ENCODE measurements around the gene AUH. TPM values are rescaled to one million over a fixed set of nuclear protein-coding genes. Genes with fewer than 3 reads are reported as not detected.

AUH gene
- polyA plus RNA-seq, 1 donor from 2014 or later: 42.6 TPM

- Histone ChIP-seq H3K4me2 (ENCODE audit: low read length) (no peak overlapping the region), H3K9ac (ENCODE audit: low read length) (no peak overlapping the region), H3K36me3 (ENCODE audit: insufficient read depth, low read length) (peaks cover 16% of the 10 kb centered on the region), H3K27ac (ENCODE audit: low read length) (no peak overlapping the region), H3K79me2 (replicated peaks; ENCODE audit: insufficient read depth, low read length) (peaks cover 6% of the 10 kb centered on the region), H3K9me3 (ENCODE audit: low read length) (no peaks in the 10 kb centered on the region), H3K9me2 (ENCODE audit: insufficient read depth, low read length) (no peaks in the 10 kb centered on the region), H2AFZ (ENCODE audit: low read depth, low read length) (no peak overlapping the region), H4K20me1 (ENCODE audit: insufficient read depth) (no peaks in the 10 kb centered on the region), H3K4me3 (ENCODE audit: low read length) (no peak overlapping the region), H3K27me3 (ENCODE audit: insufficient read depth, low read depth, low read length) (no peaks in the 10 kb centered on the region), H3F3A (ENCODE audit: insufficient read depth, low read length, poor library complexity, severe bottlenecking) (no peaks in the 10 kb centered on the region)
- TF ChIP-seq, protein P1, sequence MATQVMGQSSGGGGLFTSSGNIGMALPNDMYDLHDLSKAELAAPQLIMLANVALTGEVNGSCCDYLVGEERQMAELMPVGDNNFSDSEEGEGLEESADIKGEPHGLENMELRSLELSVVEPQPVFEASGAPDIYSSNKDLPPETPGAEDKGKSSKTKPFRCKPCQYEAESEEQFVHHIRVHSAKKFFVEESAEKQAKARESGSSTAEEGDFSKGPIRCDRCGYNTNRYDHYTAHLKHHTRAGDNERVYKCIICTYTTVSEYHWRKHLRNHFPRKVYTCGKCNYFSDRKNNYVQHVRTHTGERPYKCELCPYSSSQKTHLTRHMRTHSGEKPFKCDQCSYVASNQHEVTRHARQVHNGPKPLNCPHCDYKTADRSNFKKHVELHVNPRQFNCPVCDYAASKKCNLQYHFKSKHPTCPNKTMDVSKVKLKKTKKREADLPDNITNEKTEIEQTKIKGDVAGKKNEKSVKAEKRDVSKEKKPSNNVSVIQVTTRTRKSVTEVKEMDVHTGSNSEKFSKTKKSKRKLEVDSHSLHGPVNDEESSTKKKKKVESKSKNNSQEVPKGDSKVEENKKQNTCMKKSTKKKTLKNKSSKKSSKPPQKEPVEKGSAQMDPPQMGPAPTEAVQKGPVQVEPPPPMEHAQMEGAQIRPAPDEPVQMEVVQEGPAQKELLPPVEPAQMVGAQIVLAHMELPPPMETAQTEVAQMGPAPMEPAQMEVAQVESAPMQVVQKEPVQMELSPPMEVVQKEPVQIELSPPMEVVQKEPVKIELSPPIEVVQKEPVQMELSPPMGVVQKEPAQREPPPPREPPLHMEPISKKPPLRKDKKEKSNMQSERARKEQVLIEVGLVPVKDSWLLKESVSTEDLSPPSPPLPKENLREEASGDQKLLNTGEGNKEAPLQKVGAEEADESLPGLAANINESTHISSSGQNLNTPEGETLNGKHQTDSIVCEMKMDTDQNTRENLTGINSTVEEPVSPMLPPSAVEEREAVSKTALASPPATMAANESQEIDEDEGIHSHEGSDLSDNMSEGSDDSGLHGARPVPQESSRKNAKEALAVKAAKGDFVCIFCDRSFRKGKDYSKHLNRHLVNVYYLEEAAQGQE (IDR thresholded peaks at IDR 0.05; ENCODE audit: borderline replicate concordance): no peak
- TF ChIP-seq EZH2 (IDR thresholded peaks at IDR 0.05; ENCODE audit: borderline replicate concordance, insufficient read depth, low read length, poor library complexity, severe bottlenecking): no peak
- no peak for TF ChIP-seq POLR2AphosphoS5 (IDR thresholded peaks at IDR 0.05)
- TF ChIP-seq SMC3 (conservative IDR thresholded peaks at IDR 0.05; ENCODE audit: poor library complexity): no peak
- TF ChIP-seq, protein P2, sequence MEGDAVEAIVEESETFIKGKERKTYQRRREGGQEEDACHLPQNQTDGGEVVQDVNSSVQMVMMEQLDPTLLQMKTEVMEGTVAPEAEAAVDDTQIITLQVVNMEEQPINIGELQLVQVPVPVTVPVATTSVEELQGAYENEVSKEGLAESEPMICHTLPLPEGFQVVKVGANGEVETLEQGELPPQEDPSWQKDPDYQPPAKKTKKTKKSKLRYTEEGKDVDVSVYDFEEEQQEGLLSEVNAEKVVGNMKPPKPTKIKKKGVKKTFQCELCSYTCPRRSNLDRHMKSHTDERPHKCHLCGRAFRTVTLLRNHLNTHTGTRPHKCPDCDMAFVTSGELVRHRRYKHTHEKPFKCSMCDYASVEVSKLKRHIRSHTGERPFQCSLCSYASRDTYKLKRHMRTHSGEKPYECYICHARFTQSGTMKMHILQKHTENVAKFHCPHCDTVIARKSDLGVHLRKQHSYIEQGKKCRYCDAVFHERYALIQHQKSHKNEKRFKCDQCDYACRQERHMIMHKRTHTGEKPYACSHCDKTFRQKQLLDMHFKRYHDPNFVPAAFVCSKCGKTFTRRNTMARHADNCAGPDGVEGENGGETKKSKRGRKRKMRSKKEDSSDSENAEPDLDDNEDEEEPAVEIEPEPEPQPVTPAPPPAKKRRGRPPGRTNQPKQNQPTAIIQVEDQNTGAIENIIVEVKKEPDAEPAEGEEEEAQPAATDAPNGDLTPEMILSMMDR (IDR thresholded peaks at IDR 0.05; ENCODE audit: poor library complexity, severe bottlenecking): no peak
- TF ChIP-seq RAD21 (conservative IDR thresholded peaks at IDR 0.05): no peak
- no peak for TF ChIP-seq EP300 (conservative IDR thresholded peaks at IDR 0.05; ENCODE audit: poor library complexity, severe bottlenecking)
- no peak for TF ChIP-seq TAF1 (IDR thresholded peaks at IDR 0.05; ENCODE audit: low read depth)
- TF ChIP-seq MXI1 (conservative IDR thresholded peaks at IDR 0.05; ENCODE audit: poor library complexity, severe bottlenecking): no peak
These were observed 21.2 kb downstream of the AUH start for GRCh38 chr9:91340395-91340967.

DNA sequence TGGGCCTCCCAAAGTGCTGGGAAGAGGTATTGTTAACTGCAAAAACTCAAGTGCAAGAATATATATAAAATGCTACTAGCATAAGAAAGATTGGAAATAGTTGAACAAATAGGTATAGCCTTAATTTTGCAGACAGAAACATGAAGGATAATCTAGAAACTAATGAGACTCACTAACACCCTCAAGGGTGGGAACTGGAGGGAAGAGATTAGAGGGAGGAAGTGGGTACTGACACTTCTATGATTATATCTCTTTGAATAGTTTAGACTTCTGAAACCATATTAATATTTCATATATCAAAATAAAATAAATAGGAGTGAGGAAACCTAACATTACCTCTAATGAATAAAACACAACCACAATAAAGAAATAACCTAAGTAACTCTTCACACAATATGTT lies 23.0 kb downstream of the AUH start:
- H3K79me2 ChIP-seq (replicated peaks; ENCODE audit: insufficient read depth, low read length): peaks cover 4% of the 10 kb centered on the region
- H3K9me3 ChIP-seq (ENCODE audit: low read length): no peaks in the 10 kb centered on the region
- no peak for TF ChIP-seq MXI1 (conservative IDR thresholded peaks at IDR 0.05; ENCODE audit: poor library complexity, severe bottlenecking)
- TF ChIP-seq SMC3 (conservative IDR thresholded peaks at IDR 0.05; ENCODE audit: poor library complexity): no peak
- TF ChIP-seq RAD21 (conservative IDR thresholded peaks at IDR 0.05): no peak
- no peak for TF ChIP-seq EP300 (conservative IDR thresholded peaks at IDR 0.05; ENCODE audit: poor library complexity, severe bottlenecking)
- TF ChIP-seq POLR2AphosphoS5 (IDR thresholded peaks at IDR 0.05): no peak
- TF ChIP-seq, protein P2 (IDR thresholded peaks at IDR 0.05; ENCODE audit: poor library complexity, severe bottlenecking): no peak
- TF ChIP-seq TAF1 (IDR thresholded peaks at IDR 0.05; ENCODE audit: low read depth): no peak
- TF ChIP-seq EZH2 (IDR thresholded peaks at IDR 0.05; ENCODE audit: borderline replicate concordance, insufficient read depth, low read length, poor library complexity, severe bottlenecking): no peak
- TF ChIP-seq, protein P1 (IDR thresholded peaks at IDR 0.05; ENCODE audit: borderline replicate concordance): no peak
- H3K27ac ChIP-seq (ENCODE audit: low read length): no peak overlapping the region
- H3K9me2 ChIP-seq (ENCODE audit: insufficient read depth, low read length): no peaks in the 10 kb centered on the region
- H3K4me3 ChIP-seq (ENCODE audit: low read length): no peak overlapping the region
- H3K4me2 ChIP-seq (ENCODE audit: low read length): no peak overlapping the region
- H3F3A ChIP-seq (ENCODE audit: insufficient read depth, low read length, poor library complexity, severe bottlenecking): no peaks in the 10 kb centered on the region
- H4K20me1 ChIP-seq (ENCODE audit: insufficient read depth): no peaks in the 10 kb centered on the region
- no peak overlapping the region for H3K9ac ChIP-seq (ENCODE audit: low read length)
- peaks cover 16% of the 10 kb centered on the region for H3K36me3 ChIP-seq (ENCODE audit: insufficient read depth, low read length)
- no peaks in the 10 kb centered on the region for H3K27me3 ChIP-seq (ENCODE audit: insufficient read depth, low read depth, low read length)
- no peak overlapping the region for H2AFZ ChIP-seq (ENCODE audit: low read depth, low read length)
